ENCODE measurements around the gene ARHGAP42. TPM values are rescaled to one million over a fixed set of nuclear protein-coding genes. Genes with fewer than 3 reads are reported as not detected.
A peak's percentile ranks its signal among the peaks of the same experiment; 100 is the strongest.

ARHGAP42 gene
- total RNA-seq, 1 experiment from 2014 or later = 39.1 TPM

DNA sequence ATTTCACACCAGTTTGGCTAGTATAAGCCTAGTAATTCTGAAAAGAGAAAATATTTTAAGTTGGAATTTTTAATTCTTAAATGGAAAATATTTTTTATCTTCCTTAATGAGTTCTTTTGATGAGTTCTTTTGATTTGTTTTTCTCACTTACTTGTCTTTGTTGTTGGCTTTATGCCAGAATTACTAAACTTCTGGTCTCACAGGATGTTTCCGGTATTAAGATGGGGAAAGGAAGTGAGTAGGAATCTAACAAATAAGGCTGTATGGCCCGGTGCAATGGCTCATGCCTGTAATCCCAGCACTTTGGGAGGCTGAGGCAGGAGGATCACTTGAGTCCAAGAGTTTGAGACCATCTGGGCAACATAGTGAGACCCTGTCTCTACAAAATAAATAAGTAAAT, 106.4 kb downstream of the ARHGAP42 start:
- TF ChIP-seq, protein P1, sequence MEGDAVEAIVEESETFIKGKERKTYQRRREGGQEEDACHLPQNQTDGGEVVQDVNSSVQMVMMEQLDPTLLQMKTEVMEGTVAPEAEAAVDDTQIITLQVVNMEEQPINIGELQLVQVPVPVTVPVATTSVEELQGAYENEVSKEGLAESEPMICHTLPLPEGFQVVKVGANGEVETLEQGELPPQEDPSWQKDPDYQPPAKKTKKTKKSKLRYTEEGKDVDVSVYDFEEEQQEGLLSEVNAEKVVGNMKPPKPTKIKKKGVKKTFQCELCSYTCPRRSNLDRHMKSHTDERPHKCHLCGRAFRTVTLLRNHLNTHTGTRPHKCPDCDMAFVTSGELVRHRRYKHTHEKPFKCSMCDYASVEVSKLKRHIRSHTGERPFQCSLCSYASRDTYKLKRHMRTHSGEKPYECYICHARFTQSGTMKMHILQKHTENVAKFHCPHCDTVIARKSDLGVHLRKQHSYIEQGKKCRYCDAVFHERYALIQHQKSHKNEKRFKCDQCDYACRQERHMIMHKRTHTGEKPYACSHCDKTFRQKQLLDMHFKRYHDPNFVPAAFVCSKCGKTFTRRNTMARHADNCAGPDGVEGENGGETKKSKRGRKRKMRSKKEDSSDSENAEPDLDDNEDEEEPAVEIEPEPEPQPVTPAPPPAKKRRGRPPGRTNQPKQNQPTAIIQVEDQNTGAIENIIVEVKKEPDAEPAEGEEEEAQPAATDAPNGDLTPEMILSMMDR (conservative IDR thresholded peaks at IDR 0.05) = no peak
- DNase-seq = no peak
- Mint-ChIP-seq H3K36me3 (ENCODE audit: insufficient read depth in 1 of 3, low read depth in 3 of 3) (peaks cover 2 to 21% (median 20%) of the 10 kb centered on the region in 3 experiments; a peak in 5 of 7 replicates), H3K9me3 (no peaks in the 10 kb centered on the region), H3K4me1 (peaks cover 40 to 41% of the 10 kb centered on the region in 2 experiments), H3K27ac (peak overlapping the region in 1 of 3 experiments; percentile 52; a peak in 1 of 7 replicates), H3K4me3 (no peak overlapping the region), H3K27me3 (ENCODE audit: low read depth) (no peaks in the 10 kb centered on the region)
- Histone ChIP-seq H3K23ac (ENCODE audit: insufficient read length, low read depth, low read length) (no peak overlapping the region), H2BK12ac (ENCODE audit: insufficient read length, low read depth, low read length) (no peak overlapping the region), H2AK5ac (ENCODE audit: insufficient read length, low read length) (no peak overlapping the region), H2BK120ac (ENCODE audit: low read depth, low read length, poor library complexity, severe bottlenecking) (no peak overlapping the region), H3K27me3 (ENCODE audit: insufficient read depth, low read length) (no peaks in the 10 kb centered on the region), H3K4me2 (ENCODE audit: insufficient read depth, insufficient read length, low read length) (no peak overlapping the region), H4K20me1 (ENCODE audit: control insufficient read depth, insufficient read depth, insufficient read length) (no peaks in the 10 kb centered on the region), H2BK15ac (ENCODE audit: low read depth, low read length) (no peak overlapping the region), H3K9ac (ENCODE audit: extremely low read depth, insufficient read length, low read length) (no peak overlapping the region), H3K56ac (ENCODE audit: insufficient read length, low read depth, low read length) (no peak overlapping the region), H3K4ac (ENCODE audit: low read depth, low read length) (no peak overlapping the region), H3K18ac (ENCODE audit: insufficient read length, low read depth, low read length) (no peak overlapping the region), H2BK5ac (ENCODE audit: insufficient read length, low read length) (no peak overlapping the region), H3K4me1 (ENCODE audit: insufficient read depth, low read length) (peaks cover 2% of the 10 kb centered on the region; the same call in 1 of the 2 replicates), H3T11ph (ENCODE audit: low read length) (no peak overlapping the region), H4K5ac (ENCODE audit: insufficient read length, low read depth, low read length) (no peak overlapping the region), H2AFZ (ENCODE audit: low read length) (no peak overlapping the region), H3K14ac (ENCODE audit: insufficient read depth, low read length) (no peak overlapping the region), H3K27ac (ENCODE audit: insufficient read length, low read depth, low read length) (no peak overlapping the region), H3K23me2 (ENCODE audit: insufficient read length, low read depth, low read length, poor library complexity, severe bottlenecking) (no peaks in the 10 kb centered on the region), H4K8ac (replicated peaks; ENCODE audit: insufficient read length, low read depth, low read length) (no peak overlapping the region), H4K91ac (ENCODE audit: insufficient read length, low read depth, low read length) (no peak overlapping the region), H3K9me3 (ENCODE audit: control insufficient read depth, low read depth, low read length) (no peaks in the 10 kb centered on the region), H2BK20ac (ENCODE audit: low read depth, low read length, poor library complexity, severe bottlenecking) (no peak overlapping the region), H3K79me1 (ENCODE audit: insufficient read depth, low read depth, low read length, poor library complexity, severe bottlenecking) (no peaks in the 10 kb centered on the region), H3K79me2 (ENCODE audit: insufficient read depth, low read length) (peaks cover 1% of the 10 kb centered on the region; the same call in 1 of the 2 replicates)
- whole genome bisulfite sequencing (ENCODE audit: extremely low coverage, insufficient read length, low lambda C conversion rate) = no CpG with 5 or more reads among the region's 2 CpGs

Data from H9 (cell line).